Measurements from ENCODE around the gene NCOA5. TPM values are rescaled to one million over a fixed set of nuclear protein-coding genes. Genes with fewer than 3 reads are reported as not detected.

NCOA5 gene
- total RNA-seq, 2 donors from 2014 or later: 11.9 to 13.7 TPM

- WGBS, 2 donors: 22 to 42% methylated on average over 5 to 11 of the region's 15 CpGs
- TF ChIP-seq POLR2A (IDR thresholded peaks at IDR 0.05) (no peak), CTCF (IDR thresholded peaks at IDR 0.05) (no peak)
Measured at GRCh38 chr20:46118481-46119020, 28.8 kb upstream of the NCOA5 start.

GRCh38 chr20:46117704-46118467 is 28.1 kb upstream of the NCOA5 start, which contains the start of gene CD40:
TSS of gene CD40 (plus strand) at chr20:46118314. CDS start at chr20:46118344, 30 bp downstream.
- Histone ChIP-seq H3K4me1 (peaks cover 17% of the 10 kb centered on the region), H3K27me3 (no peaks in the 10 kb centered on the region), H3K4me3 (peak within 1 kb of the TSS; percentile 28 to 32), H3K9me3 (no peaks in the 10 kb centered on the region), H3K36me3 (replicated peaks in 1 of 2; ENCODE audit: insufficient read depth in 1 of 2, low read depth in 2 of 2) (no peaks in the 10 kb centered on the region), H3K27ac (peak within 1 kb of the TSS; percentile 42 to 77 (median 74))
- DNase-seq (peak; percentile 89 to 94 (median 93)), ATAC-seq (peak; percentile 96)
- intact Hi-C loops (cut with DNase I): no loop called here
- no peak for TF ChIP-seq CTCF (IDR thresholded peaks at IDR 0.05)
- TF ChIP-seq POLR2A (IDR thresholded peaks at IDR 0.05): peak; percentile 31 to 70 (median 61)
- WGBS, 2 donors: 7 to 9% methylated on average over 27 to 39 of the region's 40 CpGs

More at GRCh38 chr20:46118481-46119020, 28.8 kb upstream of the NCOA5 start:
- ATAC-seq (peak; percentile 49), DNase-seq (peak; percentile 29 to 52 (median 44))
- intact Hi-C loops (cut with DNase I): no loop called here
- peak overlapping the region; percentile 42 to 77 (median 74) for H3K27ac ChIP-seq
- H3K36me3 ChIP-seq (replicated peaks in 1 of 2; ENCODE audit: insufficient read depth in 1 of 2, low read depth in 2 of 2): peaks cover 0 to 4% of the 10 kb centered on the region in 2 donors
- peak overlapping the region; percentile 28 to 32 for H3K4me3 ChIP-seq
- no peaks in the 10 kb centered on the region for H3K9me3 ChIP-seq
- peaks cover 17% of the 10 kb centered on the region for H3K4me1 ChIP-seq
- H3K27me3 ChIP-seq: no peaks in the 10 kb centered on the region

- Histone ChIP-seq H3K36me3 (replicated peaks in 1 of 2; ENCODE audit: insufficient read depth in 1 of 2, low read depth in 2 of 2) (no peaks in the 10 kb centered on the region), H3K4me3 (no peak overlapping the region), H3K27ac (no peak overlapping the region), H3K9me3 (no peaks in the 10 kb centered on the region), H3K4me1 (peaks cover 16% of the 10 kb centered on the region), H3K27me3 (peaks cover 0 to 6% of the 10 kb centered on the region in 2 donors)
- DNase-seq (no peak), ATAC-seq (no peak)
- 79 to 92% methylated on average over 2 of the region's 2 CpGs for WGBS, 2 donors
- intact Hi-C loops (cut with DNase I): no loop called here
- no peak for TF ChIP-seq POLR2A (IDR thresholded peaks at IDR 0.05)
- no peak for TF ChIP-seq CTCF (IDR thresholded peaks at IDR 0.05)
Measured at GRCh38 chr20:46114449-46114848, 24.7 kb upstream of the NCOA5 start.

GRCh38 chr20:46113113-46113470 is 23.3 kb upstream of the NCOA5 start:
- H3K9me3 ChIP-seq: no peaks in the 10 kb centered on the region
- no peak overlapping the region for H3K27ac ChIP-seq
- peaks cover 7% of the 10 kb centered on the region for H3K4me1 ChIP-seq
- no peak for DNase-seq
- H3K36me3 ChIP-seq (replicated peaks in 1 of 2; ENCODE audit: insufficient read depth in 1 of 2, low read depth in 2 of 2): no peaks in the 10 kb centered on the region
- no peak overlapping the region for H3K4me3 ChIP-seq
- intact Hi-C loops (cut with DNase I): no loop called here
- ATAC-seq: no peak
- peaks cover 0 to 6% of the 10 kb centered on the region in 2 donors for H3K27me3 ChIP-seq
- WGBS, 2 donors: 42 to 49% methylated on average over 3 of the region's 3 CpGs
- TF ChIP-seq CTCF (IDR thresholded peaks at IDR 0.05): no peak
- no peak for TF ChIP-seq POLR2A (IDR thresholded peaks at IDR 0.05)

Measured in body of pancreas (tissue), 4 donors.